Measurements from ENCODE around the gene SGCB.

Gene SGCB

DNA sequence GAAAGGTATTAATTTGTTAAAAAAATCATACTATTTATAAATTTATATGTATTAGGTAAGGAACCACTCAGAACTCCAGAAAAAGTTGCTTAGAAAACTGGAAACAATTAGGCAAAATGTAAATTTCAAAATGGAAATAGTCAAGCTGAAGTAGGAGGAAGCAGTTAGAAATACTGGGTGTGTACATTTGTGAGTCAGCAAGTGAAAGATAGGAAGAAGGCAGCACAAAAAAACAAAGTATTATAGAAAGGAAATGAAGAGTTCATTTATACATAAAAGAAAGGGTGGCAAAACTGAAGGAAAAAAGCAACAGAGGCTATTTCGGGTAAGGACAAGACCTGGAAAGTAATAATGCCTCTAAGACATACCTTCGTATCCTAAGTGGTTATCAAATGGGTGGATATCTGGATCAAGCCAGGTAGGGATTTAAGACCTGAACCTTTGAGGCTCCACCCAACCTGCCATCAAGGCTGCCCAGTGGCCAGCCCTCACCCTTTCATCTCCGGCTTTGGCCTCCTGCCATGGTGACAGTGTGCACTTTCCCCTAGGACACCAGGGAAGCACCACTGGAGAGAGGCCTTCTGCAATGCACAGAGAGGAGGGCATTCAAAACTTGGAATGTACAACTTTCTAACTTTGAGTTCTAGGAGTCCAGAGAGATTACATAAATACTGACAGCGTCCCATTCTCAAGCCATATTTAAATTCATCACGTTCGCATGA, 18.0 kb downstream of the SGCB start, which contains the start of gene LRRC66:
Gene LRRC66, minus strand, starts transcription at position 428 of the 722 bp plus-strand sequence. CDS start 2,750 bp downstream, outside the sequence.
- DNase-seq = no peak

DNA sequence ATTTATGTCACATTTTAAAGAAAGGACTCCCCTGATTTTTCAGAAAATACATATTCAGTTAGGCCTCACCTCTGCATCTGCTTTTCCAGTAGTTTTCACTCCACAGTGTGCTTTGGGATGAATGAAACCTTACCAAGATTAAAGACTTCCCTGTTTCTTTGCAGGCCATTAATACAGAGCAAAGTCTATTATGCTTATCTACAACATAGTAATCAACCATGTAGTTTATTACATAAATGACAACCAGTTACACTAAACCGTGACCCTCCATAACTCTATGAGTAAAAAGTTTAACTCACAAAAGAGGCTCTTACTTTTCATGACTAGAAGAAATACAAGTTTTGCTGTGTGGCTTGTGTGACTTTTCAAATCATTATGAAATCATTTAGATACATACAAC, 20.3 kb downstream of the SGCB start:
- no peak for DNase-seq

DNA sequence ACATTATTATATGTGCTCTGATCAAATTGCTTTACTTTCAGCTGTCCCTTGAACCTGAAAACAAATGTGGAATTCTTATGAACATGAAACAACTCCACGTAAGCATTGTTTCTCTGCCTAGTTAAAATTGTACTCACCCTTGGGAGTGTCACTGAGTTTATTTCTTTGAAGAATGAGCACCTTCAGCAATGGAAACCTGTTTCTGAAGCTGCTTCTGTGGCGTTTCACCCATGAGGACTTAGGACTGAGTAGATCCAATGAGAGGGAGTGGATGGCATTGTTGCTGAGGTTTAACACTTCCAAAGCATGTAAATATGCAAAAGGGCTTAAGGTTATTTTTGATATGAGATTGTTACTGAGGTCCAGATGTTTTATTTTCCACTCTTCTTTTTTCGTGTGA, 21.1 kb downstream of the SGCB start:
- DNase-seq = no peak

DNA sequence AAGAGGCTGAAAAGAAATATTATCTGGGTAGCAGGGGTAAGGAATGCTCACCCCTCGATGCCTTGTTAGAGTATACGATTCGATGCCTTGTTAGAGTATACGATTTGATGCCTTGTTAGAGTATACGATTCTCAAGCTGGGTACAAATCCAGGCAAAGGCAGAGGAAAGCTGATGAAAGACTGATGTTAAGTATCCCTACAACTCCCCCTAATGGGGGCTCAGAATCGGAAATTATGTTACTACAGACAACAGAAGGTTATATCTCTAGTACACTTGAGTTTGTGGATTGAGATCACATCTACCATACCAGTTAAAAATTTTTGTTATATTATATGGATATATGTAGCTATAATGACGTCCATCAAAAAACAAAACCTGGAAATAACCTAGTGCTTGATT, 22.7 kb downstream of the SGCB start:
- no peak for DNase-seq

DNA sequence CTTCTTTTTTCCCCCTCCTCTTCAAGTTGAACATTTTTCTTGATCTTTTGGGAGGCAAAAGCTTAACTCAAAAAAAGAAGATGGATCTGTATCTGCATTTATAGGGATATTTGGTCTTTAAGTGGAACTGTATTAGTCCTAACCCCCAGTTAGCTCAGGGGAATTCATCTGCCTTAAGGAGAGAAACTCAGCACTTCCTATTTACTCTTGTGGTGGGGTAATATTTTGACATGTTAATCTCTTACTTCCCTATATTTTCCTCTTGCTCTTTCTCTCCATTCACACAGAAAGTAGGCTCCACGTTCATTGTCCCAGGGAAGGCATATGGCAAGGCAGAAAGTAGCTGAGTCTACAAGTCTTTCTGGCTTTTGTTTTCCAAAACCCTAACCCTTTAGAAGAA, 23.2 kb downstream of the SGCB start:
- no peak for DNase-seq

DNA sequence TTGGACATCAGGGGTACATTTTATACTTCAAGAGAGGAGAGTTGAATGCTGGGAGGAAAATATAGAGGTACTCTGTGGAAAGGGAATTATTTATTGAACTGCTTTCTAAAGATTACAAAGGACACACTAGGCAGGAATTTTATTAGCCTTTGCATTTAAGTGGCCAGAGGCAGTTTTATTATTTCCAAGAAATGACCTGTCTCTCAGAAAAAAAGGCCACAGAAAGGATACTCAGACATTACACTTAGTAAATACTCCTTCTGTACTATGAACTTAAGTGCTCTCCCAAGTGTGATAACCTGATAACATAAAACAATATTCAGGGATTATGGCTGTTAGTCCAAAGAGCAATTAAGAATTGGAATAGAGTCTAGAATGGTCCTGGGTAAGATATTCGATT, 25.4 kb downstream of the SGCB start:
- DNase-seq = no peak

DNA sequence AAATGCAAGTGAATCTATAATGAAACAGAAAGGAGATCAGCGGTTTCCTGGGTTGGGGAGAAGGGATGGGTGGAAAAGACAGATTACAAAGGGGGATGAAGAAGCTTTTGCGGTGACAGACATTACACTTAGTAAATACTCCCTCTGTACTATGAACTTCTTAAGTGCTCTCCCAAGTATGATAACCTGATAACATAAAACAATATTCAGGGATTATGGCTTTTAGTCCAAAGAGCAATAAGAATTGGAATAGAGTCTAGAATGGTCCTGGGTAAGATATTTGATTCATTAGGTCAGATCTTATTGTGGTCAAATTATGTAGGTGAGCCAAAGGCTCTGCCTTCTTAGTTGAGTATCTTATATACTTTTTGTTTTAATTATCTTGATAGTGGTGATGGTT, 27.1 kb downstream of the SGCB start:
- no peak for DNase-seq

DNA sequence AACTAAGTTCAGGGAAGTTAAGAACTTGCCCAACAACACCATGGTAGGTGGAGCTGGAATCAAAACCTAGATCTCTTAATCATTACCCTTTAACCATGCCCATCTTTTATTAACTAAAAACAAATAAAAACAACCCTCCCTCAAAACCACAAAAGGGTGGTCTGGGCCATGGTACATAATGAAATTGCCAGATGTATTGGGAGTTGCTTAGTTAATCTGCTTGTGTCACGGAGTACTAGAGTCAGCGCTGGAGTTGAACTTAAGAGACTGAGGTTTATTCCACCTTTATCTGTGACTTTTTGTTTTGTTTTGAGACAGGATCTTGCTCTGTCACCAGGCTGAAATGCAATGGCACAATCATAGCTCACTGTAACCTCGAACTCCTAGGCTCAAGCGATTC, 31.2 kb downstream of the SGCB start:
- DNase-seq = no peak

DNA sequence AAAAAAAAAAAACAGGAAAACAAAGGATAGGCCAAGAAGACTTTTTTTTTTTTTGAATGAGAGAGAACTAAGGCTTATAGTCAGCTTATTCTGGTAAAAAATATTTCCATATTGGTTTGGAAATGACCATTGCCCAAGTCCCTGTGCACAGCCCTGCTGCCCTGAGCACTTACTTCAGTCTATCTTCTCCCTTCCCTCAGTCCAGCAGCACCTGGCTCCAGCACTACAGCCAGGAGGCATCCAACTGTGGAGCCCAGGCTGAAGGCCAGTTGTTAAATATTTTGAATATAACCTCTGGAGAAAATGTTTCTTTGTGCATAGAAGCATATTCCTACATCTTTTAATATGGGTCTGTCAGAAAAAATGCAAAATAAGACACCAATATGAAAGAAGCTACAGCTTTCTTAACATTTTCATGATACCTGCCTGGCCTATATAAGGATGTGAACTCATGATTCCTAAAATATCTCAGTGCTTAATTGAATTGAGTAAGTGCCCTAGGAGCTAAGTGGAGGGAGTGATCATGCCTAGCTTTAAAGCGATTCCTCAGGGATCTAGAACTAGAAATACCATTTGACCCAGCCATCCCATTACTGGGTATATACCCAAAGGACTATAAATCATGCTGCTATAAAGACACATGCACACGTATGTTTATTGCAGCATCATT, 32.4 kb downstream of the SGCB start:
- no peak for DNase-seq

DNA sequence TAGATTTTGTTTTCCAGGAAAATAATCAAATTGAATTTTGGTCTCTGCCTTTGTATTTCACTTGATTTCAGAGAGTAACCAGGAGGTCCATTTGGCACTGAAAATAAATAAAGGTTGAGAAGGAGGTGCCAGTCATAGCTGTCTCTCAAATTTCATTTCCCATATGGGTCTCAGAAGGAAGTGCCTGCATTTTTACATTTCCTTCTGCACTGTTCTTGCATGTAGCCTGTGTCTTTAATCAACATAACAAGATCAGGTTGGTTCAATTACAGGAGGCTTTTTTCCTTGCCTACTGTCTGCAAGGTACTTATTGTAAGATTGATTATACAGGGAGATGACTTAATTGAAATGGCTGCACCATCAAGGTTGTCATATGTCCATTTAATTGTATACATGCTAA, 33.7 kb downstream of the SGCB start:
- DNase-seq = no peak

DNA sequence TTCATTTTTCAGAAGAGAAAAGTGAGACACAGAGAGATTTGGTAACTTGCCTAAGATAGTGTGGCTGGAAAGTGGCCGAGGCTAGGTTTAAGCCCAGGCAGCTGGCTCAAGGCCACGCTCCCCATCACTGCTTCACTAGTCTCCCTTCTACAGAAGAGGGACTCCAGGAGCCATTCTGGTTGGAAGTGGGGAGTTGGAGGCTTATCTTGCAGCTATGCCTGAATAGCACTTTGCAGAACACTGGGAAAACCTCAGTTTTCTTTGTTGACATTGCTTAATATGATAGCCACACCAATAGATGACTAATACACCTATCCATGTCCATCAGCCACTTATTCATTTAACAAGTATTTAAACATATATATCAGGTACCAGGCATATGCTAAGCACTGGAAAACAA, 36.5 kb downstream of the SGCB start:
- DNase-seq = no peak

DNA sequence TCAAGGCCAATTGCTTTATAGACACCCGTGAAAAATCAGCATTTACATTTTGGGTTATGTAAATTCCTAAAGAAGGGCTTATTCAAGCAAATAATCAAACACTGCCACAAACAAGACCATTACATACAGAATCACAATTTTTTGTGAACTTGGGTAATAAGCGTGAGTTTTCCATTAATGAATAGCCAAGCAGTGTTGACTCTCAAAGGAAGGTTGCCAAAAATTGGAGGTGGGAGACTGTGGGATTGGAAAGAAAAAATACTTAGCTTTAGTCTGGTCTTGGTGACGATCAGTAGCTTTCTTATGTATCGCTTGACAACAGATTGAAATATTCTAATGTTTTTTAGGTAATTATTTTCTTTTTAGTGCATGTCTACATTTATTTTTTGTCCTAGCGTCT, 38.8 kb downstream of the SGCB start:
- no peak for DNase-seq

DNA sequence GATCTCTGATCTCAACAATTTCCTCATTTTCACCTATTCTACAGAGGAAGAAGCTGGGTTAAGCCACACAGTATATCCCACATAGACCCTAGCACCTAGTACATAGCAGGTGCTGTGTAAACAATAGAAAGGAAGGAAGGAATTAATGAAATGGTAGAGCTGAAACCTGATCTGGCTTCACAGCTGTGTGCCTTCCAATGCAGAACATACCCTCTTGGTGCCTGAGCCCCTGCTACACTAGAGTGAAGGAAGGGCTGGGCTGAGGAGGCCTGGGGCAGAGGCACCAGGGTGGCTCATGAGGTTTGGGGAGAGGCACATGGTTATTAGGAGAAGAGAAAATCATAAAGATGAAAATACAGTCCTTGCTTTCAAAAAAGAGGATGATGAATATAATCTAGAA, 39.3 kb downstream of the SGCB start:
- DNase-seq = no peak

DNA sequence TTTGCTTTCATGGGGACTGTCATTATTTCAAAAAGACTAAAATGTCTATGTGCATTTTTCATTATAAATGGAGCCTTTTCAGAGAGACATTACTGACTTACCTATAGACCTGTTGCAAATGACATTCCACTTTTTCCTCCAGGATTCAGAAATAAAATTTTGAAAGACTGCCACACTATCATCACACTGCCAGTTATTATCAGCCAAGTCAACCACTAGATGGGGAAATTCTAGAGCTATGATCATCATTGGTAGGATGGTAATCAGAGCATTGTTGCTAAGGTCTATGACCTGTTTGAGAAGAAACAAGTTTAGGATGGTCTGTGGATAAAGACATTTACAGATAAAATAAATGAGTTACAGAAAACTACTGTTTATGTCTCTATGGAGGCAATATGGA, 40.5 kb downstream of the SGCB start:
- no peak for DNase-seq

DNA sequence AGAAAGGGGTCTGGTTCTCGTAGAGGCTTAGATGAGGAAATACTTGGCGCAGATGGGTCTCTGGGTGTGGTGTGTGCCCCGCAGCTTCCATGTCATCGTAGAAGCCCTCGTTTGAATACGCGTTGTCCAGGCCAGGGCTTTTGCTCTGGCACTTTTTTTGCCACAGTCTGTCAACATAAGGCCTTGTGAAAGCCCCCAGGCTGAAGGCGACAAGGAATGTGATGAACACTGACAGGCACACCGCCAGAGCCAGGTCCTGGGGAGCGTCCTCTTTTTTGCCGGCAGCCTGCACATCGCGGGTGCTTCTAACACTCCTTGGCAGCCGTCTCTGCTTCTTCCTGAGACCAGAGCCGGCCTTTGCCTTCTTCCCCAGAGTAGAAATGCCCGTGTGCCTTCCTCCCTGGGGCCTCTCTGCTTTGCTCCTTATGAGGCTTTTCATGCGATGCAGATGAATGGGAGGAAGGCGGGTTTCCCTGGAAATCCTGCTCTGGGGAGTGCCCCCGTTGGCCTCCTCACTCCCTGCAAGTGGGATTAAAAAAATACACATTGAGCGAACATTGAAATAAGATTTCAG, 42.4 kb downstream of the SGCB start:
- DNase-seq = no peak
